ENCODE results near the gene XDH.

- TF ChIP-seq, protein P1, sequence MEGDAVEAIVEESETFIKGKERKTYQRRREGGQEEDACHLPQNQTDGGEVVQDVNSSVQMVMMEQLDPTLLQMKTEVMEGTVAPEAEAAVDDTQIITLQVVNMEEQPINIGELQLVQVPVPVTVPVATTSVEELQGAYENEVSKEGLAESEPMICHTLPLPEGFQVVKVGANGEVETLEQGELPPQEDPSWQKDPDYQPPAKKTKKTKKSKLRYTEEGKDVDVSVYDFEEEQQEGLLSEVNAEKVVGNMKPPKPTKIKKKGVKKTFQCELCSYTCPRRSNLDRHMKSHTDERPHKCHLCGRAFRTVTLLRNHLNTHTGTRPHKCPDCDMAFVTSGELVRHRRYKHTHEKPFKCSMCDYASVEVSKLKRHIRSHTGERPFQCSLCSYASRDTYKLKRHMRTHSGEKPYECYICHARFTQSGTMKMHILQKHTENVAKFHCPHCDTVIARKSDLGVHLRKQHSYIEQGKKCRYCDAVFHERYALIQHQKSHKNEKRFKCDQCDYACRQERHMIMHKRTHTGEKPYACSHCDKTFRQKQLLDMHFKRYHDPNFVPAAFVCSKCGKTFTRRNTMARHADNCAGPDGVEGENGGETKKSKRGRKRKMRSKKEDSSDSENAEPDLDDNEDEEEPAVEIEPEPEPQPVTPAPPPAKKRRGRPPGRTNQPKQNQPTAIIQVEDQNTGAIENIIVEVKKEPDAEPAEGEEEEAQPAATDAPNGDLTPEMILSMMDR (conservative IDR thresholded peaks at IDR 0.05): no peak
- no peak for TF ChIP-seq EZH2 (IDR thresholded peaks at IDR 0.05; ENCODE audit: low read depth)
These were observed 128.3 kb downstream of the XDH start for GRCh38 chr2:31286230-31286629.
